Body of pancreas (tissue), 4 donors: ENCODE measurements around the gene RIMS3. TPM values are rescaled to one million over a fixed set of nuclear protein-coding genes. Genes with fewer than 3 reads are reported as not detected.

Experiments used
- ATAC-seq: fragments of 150-250 bp; one replicate; pipeline ENCODE4 v1.9.1; 2016
- DNase-seq, 4 donors: peaks; one replicate each; pipeline ENCODE4 v3.0.0-alpha.2; 2019
- H3K27ac ChIP-seq, 4 donors: fragments of 200-600 bp; sonication (generic); 1 replicate in 3 of 4; 2 replicates in 1 of 4; pipeline versions ENCODE4 v1.5.1 to v1.6.1; 2016 to 2019; ENCODE audit warnings: mild to moderate bottlenecking in 1 of 4, mixed read lengths in 1 of 4, moderate library complexity in 1 of 4
- H3K27me3 ChIP-seq, 2 donors: fragments of 200-600 bp; sonication (generic); one replicate each; pipeline ENCODE4 v1.6.0; 2016; ENCODE audit warnings: mild to moderate bottlenecking in 1 of 2
- H3K36me3 ChIP-seq, 2 donors: fragments of 200-600 bp; sonication (generic); replicated peaks in 1 of 2; 2 replicates each; pipeline ENCODE4 v1.5.1; 2016; ENCODE audit warnings: low read depth in 2 of 2; ENCODE audit not compliant: insufficient read depth in 1 of 2
- H3K4me1 ChIP-seq: fragments of 200-600 bp; sonication (generic); one replicate; pipeline ENCODE4 v1.6.0; 2016
- H3K4me3 ChIP-seq, 2 donors: fragments of 200-600 bp; sonication (generic); 1 replicate in 1 of 2; 2 replicates in 1 of 2; pipeline ENCODE4 v1.5.1; 2016 to 2019
- H3K9me3 ChIP-seq, 3 donors: fragments of 200-600 bp; sonication (generic); 1 replicate in 2 of 3; 2 replicates in 1 of 3; pipeline ENCODE4 v1.5.1; 2016
- POLR2A ChIP-seq, 3 donors: fragments of 450-650 bp; IDR thresholded peaks; one replicate each; pipeline ENCODE4 v1.6.1; 2016; ENCODE audit warnings: antibody characterized with exemption in 3 of 3, mild to moderate bottlenecking in 2 of 3
- WGBS, 2 donors: methylation state at CpG; one replicate each; pipeline ENCODE4 v1.1.5; 2017; 5-methylcytosine and 5-hydroxymethylcytosine counted together
- intact Hi-C: fragments of 100-400 bp; cut with DNase I; formaldehyde crosslinking; loops from one replicate; pipeline ENCODE4 v1.15.1; 2023
- total RNA-seq, 2 donors: library from RNA; depleted of rRNA; stranded (reverse); fragments of >200 nt; gene quantifications; one replicate each; pipeline ENCODE4 v1.1.0, GENCODE V29; 2016
- TF ChIP-seq, protein P1 (sequence below), 7 experiments: fragments of 450-650 bp in 4 of 7; fragments of 200-600 bp in 3 of 7; sonication (generic) in 3 of 7; IDR thresholded peaks; one replicate each; pipeline ENCODE4 v1.5.1; 2016 to 2019; ENCODE audit warnings: antibody characterized with exemption in 7 of 7

Gene RIMS3
- total RNA-seq, 2 donors from 2014 or later: 0.66 to 2.1 TPM

DNA sequence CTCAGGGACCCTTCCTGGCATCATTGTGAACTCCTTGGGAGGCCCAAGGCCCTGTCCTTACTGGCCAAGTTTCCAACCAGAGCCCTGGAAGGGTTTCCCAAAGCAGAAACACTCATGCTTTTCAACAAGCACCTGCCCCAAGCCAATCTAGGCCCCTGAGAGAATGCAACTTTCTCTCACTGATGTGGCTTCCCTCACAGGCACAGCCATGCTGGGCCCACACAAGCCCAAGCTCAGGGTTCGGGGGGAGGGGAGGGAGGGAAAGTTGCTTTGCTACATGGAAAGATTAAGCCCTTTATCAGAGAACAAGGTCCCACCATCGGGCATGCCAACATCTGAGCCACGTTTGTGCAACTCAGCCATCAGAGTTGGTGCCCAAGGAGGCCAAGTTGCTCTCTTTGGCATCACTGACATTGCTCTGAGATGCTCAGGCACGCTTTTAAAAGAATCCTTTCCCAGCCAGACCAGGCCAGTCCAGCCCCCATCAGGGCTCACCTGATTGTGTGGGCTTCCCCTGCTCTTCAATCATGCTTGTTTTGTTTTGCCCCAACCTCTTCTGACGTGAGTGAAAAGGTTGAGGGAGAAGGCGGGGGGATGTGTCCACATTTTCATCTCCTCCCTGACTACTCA, 43.5 kb downstream of the RIMS3 start:
- no peak overlapping the region for H3K27ac ChIP-seq
- no peak for DNase-seq
- 66 to 79% methylated on average over 4 to 6 of the region's 6 CpGs for WGBS, 2 donors
- H3K36me3 ChIP-seq: no peaks in the 10 kb centered on the region
- H3K9me3 ChIP-seq: no peaks in the 10 kb centered on the region
- TF ChIP-seq, protein P1, sequence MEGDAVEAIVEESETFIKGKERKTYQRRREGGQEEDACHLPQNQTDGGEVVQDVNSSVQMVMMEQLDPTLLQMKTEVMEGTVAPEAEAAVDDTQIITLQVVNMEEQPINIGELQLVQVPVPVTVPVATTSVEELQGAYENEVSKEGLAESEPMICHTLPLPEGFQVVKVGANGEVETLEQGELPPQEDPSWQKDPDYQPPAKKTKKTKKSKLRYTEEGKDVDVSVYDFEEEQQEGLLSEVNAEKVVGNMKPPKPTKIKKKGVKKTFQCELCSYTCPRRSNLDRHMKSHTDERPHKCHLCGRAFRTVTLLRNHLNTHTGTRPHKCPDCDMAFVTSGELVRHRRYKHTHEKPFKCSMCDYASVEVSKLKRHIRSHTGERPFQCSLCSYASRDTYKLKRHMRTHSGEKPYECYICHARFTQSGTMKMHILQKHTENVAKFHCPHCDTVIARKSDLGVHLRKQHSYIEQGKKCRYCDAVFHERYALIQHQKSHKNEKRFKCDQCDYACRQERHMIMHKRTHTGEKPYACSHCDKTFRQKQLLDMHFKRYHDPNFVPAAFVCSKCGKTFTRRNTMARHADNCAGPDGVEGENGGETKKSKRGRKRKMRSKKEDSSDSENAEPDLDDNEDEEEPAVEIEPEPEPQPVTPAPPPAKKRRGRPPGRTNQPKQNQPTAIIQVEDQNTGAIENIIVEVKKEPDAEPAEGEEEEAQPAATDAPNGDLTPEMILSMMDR (IDR thresholded peaks at IDR 0.05): no peak
- TF ChIP-seq POLR2A (IDR thresholded peaks at IDR 0.05): no peak
- peaks cover 10% of the 10 kb centered on the region for H3K4me1 ChIP-seq
- no peak for ATAC-seq
- no peaks in the 10 kb centered on the region for H3K27me3 ChIP-seq
- H3K4me3 ChIP-seq: no peak overlapping the region
- intact Hi-C loops: no loop called here

DNA sequence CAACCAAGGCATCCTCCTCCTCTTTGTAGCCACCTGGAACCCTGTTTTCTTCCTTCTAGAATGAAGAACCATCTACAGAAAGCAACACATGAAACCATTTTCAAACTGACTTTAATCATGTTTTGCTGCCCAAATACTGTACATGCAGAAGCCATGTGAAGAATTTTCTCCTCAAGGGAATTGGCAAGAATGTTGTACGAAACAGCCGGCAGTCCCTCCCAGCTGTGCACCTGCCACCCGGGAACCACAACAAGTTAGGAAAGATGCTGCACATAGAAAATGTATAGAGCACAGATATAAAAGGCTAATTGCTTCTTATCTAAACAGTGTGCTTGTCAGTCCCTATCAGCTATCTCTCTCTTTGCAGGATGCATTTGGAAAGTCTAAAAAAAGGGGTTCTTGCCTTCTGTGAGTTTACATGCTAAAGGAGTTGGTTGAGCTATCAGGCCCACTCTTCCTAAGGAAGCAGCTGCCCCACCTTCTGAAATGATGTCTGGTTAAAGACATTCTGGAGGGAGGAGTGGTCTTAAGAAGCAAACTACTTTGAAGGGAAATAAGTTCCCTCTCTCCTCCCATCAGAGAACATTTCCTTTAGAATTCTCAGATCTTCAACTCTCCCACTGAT, 44.8 kb downstream of the RIMS3 start:
- H3K4me3 ChIP-seq: no peak overlapping the region
- H3K4me1 ChIP-seq: peaks cover 6% of the 10 kb centered on the region
- WGBS, 2 donors: 67 to 73% methylated on average over 3 of the region's 3 CpGs
- H3K27ac ChIP-seq: no peak overlapping the region
- TF ChIP-seq POLR2A (IDR thresholded peaks at IDR 0.05): no peak
- TF ChIP-seq, protein P1 (IDR thresholded peaks at IDR 0.05): no peak
- no peak for DNase-seq
- intact Hi-C loops: no loop called here
- H3K9me3 ChIP-seq: no peaks in the 10 kb centered on the region
- no peak for ATAC-seq
- H3K27me3 ChIP-seq: no peaks in the 10 kb centered on the region
- no peaks in the 10 kb centered on the region for H3K36me3 ChIP-seq

DNA sequence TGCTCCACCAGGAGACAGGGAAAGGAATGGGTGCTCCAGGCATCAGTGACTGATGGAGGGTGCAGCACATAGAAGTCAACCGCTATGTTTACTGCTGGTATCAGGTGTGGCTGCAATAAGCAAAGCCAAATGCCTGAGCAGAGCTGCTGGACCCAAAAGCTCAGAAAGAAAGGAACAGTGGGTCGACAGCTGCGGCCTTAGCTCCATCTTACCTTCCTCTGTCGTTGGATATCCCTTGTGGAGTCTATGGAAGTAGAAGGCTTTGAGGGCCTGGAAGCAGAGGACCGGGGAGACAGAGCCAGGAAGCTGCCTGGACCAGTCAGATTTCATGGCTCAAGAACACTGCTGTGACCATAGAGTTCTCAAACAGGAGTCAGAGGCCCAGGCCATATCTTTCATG, 45.3 kb downstream of the RIMS3 start:
- WGBS, 2 donors: 85% methylated on average over 5 of the region's 5 CpGs
- Histone ChIP-seq H3K27me3 (no peaks in the 10 kb centered on the region), H3K36me3 (no peaks in the 10 kb centered on the region), H3K4me3 (no peak overlapping the region), H3K4me1 (peaks cover under 1% of the 10 kb centered on the region), H3K9me3 (no peaks in the 10 kb centered on the region), H3K27ac (no peak overlapping the region)
- intact Hi-C loops: no loop called here
- TF ChIP-seq, protein P1 (IDR thresholded peaks at IDR 0.05): no peak
- TF ChIP-seq POLR2A (IDR thresholded peaks at IDR 0.05): no peak
- DNase-seq: no peak
- no peak for ATAC-seq

DNA sequence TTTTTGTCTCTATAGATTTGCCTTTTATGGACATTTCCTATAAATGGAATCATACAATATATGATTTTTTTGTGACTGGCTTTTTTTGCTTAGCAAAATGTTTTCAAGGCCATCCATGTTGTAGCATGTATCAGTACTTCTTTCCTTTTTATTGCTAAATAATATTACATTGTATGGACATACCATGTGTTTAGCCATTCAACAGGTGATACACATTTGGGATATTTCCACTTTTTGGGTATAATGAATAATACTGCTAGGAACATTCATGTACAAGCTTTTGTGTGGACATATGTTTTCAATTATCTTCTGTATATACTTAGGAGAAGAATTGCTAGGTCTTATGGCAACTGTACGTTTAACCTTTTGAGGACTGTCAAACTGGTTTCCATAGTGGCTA, 47.4 kb downstream of the RIMS3 start:
- TF ChIP-seq, protein P1 (IDR thresholded peaks at IDR 0.05): no peak
- no peak for TF ChIP-seq POLR2A (IDR thresholded peaks at IDR 0.05)
- Histone ChIP-seq H3K27ac (no peak overlapping the region), H3K27me3 (no peaks in the 10 kb centered on the region), H3K9me3 (no peaks in the 10 kb centered on the region), H3K4me3 (no peak overlapping the region), H3K36me3 (no peaks in the 10 kb centered on the region), H3K4me1 (no peaks in the 10 kb centered on the region)
- WGBS, 2 donors: 85 to 88% methylated on average over 1 of the region's 1 CpG
- no peak for DNase-seq
- ATAC-seq: no peak
- intact Hi-C loops: no loop called here
